Superior temporal gyrus (tissue), 1 donor: ENCODE measurements around the gene PTAR1.
A peak's percentile ranks its signal among the peaks of the same experiment; 100 is the strongest.
"Not testable (repeated sequence)": the region's sequence is repeated elsewhere in the genome, so short reads cannot be mapped to it uniquely, and the experiment has no call there.

Source experiments
- DNase-seq: peaks from one replicate; pipeline ENCODE4 v3.0.0-alpha.2; 2016; ENCODE audit errors: extremely low spot score

The PTAR1 gene, protein sequence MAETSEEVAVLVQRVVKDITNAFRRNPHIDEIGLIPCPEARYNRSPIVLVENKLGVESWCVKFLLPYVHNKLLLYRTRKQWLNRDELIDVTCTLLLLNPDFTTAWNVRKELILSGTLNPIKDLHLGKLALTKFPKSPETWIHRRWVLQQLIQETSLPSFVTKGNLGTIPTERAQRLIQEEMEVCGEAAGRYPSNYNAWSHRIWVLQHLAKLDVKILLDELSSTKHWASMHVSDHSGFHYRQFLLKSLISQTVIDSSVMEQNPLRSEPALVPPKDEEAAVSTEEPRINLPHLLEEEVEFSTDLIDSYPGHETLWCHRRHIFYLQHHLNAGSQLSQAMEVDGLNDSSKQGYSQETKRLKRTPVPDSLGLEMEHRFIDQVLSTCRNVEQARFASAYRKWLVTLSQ

GRCh38 chr9:69759421-69760277 is at the start of gene PTAR1:
TSS of gene PTAR1 (minus strand) at chr9:69760011. CDS start at chr9:69759938, 73 bp downstream.
- DNase-seq, result peak; percentile 92

GRCh38 chr9:69809304-69809863 is 49.6 kb upstream of the PTAR1 start:
- no peak for DNase-seq

- no peak for DNase-seq
Observed at GRCh38 chr9:69806627-69807026, 46.8 kb upstream of the PTAR1 start.

DNA sequence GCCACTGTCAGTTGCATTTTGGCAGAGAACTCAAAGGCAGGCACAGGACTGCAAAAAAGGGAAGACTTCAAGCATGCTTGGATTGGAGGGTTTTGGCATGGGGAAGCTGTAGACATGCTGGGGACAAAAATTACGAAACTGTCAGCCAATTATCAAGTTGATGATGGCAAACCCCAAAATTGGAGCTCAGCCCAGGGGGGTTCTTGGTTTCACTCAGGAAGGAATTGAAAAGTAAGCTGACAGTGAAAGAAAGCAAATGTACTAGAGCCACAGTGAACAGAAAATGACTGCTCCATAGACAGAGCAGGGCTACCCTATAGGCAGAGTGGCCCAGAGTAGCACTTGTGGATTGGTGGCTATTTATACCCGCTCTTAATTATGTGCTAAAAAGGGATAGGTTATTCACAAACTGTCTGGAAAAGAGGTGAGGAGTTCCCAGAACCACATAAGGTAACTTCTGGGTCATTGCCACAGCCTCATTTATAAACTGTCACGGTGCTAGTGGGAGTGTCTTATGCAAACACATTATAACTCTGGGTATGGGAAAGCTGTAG is 46.2 kb upstream of the PTAR1 start:
- DNase-seq, result no peak

DNA sequence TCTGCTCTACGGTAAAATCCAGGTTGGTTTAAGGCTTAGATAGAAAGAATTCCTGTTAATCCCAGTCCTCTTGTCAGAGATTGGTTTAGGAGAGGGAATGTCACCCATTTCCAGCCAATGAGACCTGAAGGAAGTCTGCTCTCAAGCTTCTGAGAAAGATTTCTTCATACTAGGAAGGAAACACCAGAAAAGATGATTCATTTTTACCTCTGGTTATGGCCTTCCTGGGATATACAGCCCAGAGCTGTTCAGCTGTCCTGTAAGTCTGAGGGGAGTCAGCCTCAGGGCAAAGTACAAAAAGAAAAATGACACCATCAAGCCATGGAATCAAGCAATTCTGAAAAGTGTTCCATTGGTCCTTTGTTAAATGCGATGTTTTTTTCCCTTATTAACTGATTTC is 42.2 kb upstream of the PTAR1 start:
- no peak for DNase-seq

GRCh38 chr9:69800027-69800426 is 40.2 kb upstream of the PTAR1 start:
- DNase-seq, result not testable (repeated sequence)

GRCh38 chr9:69799521-69799920 is 39.7 kb upstream of the PTAR1 start:
- not testable (repeated sequence) for DNase-seq

DNA sequence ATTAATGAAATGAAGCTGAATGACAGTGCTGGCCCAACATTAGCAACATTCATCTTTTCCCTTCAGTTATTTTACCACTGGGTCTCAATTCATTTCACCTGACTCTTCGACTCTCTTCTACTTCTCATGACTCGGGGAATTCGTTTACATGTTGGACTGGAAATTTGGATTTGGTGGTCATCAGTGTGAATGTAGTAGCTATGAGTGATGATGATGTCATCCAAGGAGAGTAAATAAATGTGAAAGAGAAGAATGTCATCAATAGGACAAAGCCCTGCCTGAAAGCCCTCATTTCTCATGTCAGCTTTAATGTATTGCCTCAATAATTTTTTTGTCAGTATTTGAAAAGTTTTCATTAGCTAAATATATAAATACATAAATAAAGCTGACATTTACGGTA is 38.9 kb upstream of the PTAR1 start:
- DNase-seq, result no peak

- peak; percentile 24 for DNase-seq
Observed at GRCh38 chr9:69797675-69798074, 37.9 kb upstream of the PTAR1 start.

DNA sequence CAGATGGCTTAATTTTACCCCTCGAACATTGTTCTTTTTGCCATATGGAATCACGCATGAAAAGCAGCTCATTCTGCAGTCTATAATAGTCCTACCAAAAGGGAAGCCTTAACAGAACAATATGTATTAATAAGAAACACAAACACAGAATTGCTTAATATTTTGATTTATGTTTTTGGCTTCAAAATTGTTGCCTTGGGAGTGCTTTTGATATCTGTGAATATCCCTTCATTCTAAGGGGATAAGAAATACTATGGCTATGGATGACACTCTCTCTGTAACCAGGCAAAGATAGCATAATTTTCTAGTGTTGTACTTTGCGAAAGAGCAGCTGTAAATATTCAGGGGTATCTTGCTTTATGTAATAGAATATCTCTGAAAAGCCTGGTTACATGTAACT is 34.5 kb upstream of the PTAR1 start:
- no peak for DNase-seq

DNA sequence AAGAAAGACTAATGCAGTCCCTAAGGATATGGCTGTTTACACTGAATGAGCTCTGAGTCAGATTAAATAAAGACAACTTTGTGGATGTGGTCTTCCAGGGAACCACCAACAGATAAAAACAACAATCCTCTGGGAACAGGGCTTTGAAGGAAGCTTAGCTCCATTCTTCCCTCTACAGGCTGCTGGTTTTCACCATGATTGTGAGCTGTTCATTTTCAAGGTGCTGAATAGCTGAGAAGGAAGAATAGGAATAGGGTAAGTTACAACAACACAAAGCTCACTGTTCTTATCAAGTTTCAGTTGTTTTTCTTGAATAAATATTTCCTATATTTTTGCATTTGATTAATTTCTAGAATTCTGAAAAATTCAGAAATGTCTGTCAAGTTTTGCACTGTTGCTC is 25.9 kb upstream of the PTAR1 start:
- DNase-seq, result no peak

GRCh38 chr9:69773258-69773657 is 13.4 kb upstream of the PTAR1 start:
- no peak for DNase-seq

DNA sequence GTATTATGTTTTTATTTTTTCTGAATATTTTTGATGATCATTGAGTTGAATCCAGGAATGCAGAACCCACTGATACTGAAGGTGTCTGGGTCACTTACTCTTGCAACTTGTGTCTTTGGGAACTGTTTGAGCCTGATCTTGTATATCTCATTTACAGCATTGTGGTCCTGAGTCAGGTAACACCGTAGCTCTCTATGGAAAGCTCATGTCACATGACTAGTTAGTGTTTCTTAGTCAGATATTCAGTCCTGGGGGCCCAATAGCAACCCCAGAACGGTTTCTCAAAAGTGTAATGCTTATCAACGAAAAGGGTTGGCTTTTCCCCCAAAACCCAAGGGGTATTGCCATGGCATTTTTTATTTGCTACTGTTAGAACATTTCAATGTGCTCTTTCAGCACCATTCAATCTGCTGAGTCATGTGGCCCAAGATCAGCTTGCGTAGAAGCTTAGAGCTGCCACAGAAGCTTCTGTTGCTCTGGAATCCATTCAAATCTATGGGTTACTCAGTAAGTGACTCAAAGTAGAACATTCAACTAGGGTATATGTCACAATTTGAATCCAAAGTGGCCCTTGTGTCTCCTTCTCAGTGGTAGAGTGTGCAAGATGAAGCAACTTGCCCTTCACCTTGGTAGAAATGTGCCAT is 12.1 kb upstream of the PTAR1 start:
- no peak for DNase-seq

- no peak for DNase-seq
Observed at GRCh38 chr9:69768716-69769115, 8.9 kb upstream of the PTAR1 start.

DNA sequence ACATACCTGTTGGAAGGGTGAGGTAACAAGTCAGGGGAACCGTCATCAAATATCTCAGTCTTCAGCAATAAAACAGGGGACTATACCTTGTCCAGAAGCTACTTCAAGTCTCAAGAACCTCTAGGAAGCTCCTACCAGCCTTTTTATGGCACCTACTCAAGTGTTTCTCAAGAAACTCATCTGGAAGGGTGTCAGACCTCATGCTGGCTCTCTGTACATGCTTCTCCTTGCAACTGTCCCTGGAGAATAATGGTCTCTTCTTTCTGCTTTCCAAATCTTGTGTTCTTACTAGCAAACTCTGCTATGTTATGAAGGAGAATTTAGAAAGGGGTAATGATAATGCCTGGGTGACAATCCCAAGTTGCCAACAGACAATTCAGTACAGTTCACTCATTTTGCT is 8.3 kb upstream of the PTAR1 start:
- DNase-seq, result no peak

GRCh38 chr9:69763862-69764261 is 4.1 kb upstream of the PTAR1 start:
- not testable (repeated sequence) for DNase-seq

DNA sequence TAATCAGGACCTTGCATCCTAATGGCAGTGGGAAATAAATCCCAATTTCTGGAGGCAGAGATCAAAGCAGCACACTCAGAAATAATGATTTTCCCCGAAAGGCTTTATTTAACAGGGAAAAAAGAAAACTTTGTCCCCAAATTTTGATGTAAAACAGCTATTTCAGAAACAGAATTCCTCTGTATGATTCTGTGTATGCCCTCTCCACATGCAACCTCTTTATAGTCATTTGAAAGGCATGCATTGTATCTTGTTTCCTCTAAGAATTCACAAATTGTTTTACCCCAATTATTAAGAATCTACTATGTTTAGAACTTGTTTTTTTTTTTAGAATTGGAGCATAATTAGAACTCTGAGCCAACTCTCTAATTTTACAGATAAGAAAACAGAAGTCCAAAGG is 2.7 kb upstream of the PTAR1 start:
- DNase-seq, result peak; percentile 9

- no peak for DNase-seq
Observed at GRCh38 chr9:69760278-69760610, 433 bp upstream of the PTAR1 start.

DNA sequence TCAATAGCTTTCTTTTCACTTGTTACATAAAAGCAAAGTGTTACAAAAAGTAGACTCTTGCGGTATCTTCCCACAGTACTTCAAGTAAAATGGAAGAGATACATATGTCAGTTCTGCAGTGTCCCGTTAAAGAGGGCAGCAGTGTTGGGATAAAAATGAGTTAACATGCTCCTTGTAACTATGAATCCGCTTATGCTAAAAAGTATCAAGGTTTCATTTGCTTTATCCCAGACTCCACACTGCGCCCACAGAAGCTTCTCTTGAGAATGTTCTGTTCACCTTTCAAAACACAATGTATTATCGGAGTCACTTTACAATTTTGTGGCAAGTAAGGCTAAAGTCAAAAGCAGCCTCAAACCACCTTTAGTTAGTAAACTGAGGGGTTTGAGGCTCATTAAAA is 790 bp downstream of the PTAR1 start:
- no peak for DNase-seq

GRCh38 chr9:69757996-69758675 is 1.7 kb downstream of the PTAR1 start:
- DNase-seq, result peak; percentile 22

GRCh38 chr9:69755205-69755604 is 4.6 kb downstream of the PTAR1 start:
- no peak for DNase-seq
